ENCODE measurements around the gene TMEM254.
"Not testable (repeated sequence)": the region's sequence is repeated elsewhere in the genome, so short reads cannot be mapped to it uniquely, and the experiment has no call there.

- not testable (repeated sequence) for TF ChIP-seq CTCF, POLR2A (IDR thresholded peaks at IDR 0.05)
Observed at GRCh38 chr10:80038226-80038625, 40.2 kb upstream of the TMEM254 start.

Measured in testis (tissue), 2 donors.